GM23338 (cell line): ENCODE data around the gene VPS36.

Experiments used
- CREB1 ChIP-seq: fragments of 250-450 bp; sonication (Bioruptor Pico); IDR thresholded peaks from 2 replicates; pipeline ENCODE4 v1.5.0; 2020; ENCODE audit warnings: low read depth, mild to moderate bottlenecking, moderate library complexity
- EZH2 ChIP-seq: fragments of 200-600 bp; sonication (generic); IDR thresholded peaks from one replicate; pipeline ENCODE4 v1.8.0; 2017; ENCODE audit warnings: antibody characterized with exemption, mild to moderate bottlenecking, low read depth; ENCODE audit not compliant: unreplicated experiment
- EZH2phosphoT487 ChIP-seq: fragments of 200-600 bp; sonication (generic); IDR thresholded peaks from one replicate; pipeline ENCODE4 v1.8.1; 2018; ENCODE audit warnings: antibody characterized with exemption; ENCODE audit not compliant: unreplicated experiment
- JUNB ChIP-seq: IDR thresholded peaks from one replicate; pipeline ENCODE4 v1.6.1; 2016; ENCODE audit warnings: antibody characterized with exemption; ENCODE audit not compliant: unreplicated experiment
- NANOG ChIP-seq: IDR thresholded peaks from 2 replicates; pipeline ENCODE4 v1.6.1; 2016; ENCODE audit warnings: antibody characterized with exemption, borderline replicate concordance
- POLR2AphosphoS5 ChIP-seq: IDR thresholded peaks from 2 replicates; pipeline ENCODE4 v1.6.1; 2016; ENCODE audit warnings: antibody characterized with exemption, low read depth
- ZNF114 ChIP-seq: fragments of 250-450 bp; sonication (Bioruptor Pico); IDR thresholded peaks from 2 replicates; pipeline ENCODE4 v1.5.0; 2020; ENCODE audit warnings: mild to moderate bottlenecking, moderate library complexity
- ZNF331 ChIP-seq: fragments of 250-450 bp; sonication (Bioruptor Pico); IDR thresholded peaks from 2 replicates; pipeline ENCODE4 v1.5.0; 2020; ENCODE audit warnings: low read depth, mild to moderate bottlenecking, moderate library complexity
- TF ChIP-seq, protein P1 (sequence below), 2 experiments: fragments of 200-600 bp in 1 of 2; sonication (generic) in 1 of 2; conservative IDR thresholded peaks; 2 replicates each; pipeline versions ENCODE4 v1.5.1 to v1.6.1; 2016 to 2017; ENCODE audit warnings: antibody characterized with exemption in 2 of 2, low read depth in 2 of 2, mild to moderate bottlenecking in 2 of 2, moderate library complexity in 1 of 2
- TF ChIP-seq, protein P2 (sequence below): IDR thresholded peaks from one replicate; pipeline ENCODE4 v1.6.1; 2018; ENCODE audit warnings: antibody characterized with exemption; ENCODE audit not compliant: unreplicated experiment

DNA sequence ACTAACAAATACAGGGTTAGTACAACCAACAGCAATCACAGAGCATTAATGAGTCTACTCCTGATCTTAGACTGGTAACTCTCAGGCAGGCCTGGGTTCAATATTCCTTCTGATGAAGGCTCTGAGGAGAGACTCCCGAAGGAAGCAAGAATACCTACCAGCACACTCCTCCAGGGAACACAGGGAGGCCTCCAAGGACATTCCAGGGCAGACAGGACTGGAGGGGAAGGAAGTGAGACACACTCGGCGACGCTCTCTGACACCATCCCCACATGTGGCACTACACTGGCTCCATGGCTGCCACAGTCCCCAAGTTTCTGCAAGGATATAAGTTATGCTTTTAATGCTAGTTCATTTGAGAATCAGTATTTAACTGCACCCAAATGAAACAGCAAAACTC is 64.6 kb downstream of the VPS36 start:
- TF ChIP-seq EZH2, result no peak
- no peak for TF ChIP-seq CREB1 (CRISPR knock-in tag)
- TF ChIP-seq, protein P1, sequence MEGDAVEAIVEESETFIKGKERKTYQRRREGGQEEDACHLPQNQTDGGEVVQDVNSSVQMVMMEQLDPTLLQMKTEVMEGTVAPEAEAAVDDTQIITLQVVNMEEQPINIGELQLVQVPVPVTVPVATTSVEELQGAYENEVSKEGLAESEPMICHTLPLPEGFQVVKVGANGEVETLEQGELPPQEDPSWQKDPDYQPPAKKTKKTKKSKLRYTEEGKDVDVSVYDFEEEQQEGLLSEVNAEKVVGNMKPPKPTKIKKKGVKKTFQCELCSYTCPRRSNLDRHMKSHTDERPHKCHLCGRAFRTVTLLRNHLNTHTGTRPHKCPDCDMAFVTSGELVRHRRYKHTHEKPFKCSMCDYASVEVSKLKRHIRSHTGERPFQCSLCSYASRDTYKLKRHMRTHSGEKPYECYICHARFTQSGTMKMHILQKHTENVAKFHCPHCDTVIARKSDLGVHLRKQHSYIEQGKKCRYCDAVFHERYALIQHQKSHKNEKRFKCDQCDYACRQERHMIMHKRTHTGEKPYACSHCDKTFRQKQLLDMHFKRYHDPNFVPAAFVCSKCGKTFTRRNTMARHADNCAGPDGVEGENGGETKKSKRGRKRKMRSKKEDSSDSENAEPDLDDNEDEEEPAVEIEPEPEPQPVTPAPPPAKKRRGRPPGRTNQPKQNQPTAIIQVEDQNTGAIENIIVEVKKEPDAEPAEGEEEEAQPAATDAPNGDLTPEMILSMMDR (conservative IDR thresholded peaks at IDR 0.05; ENCODE audit: low read depth in 2 of 2), result no peak
- TF ChIP-seq, protein P2, sequence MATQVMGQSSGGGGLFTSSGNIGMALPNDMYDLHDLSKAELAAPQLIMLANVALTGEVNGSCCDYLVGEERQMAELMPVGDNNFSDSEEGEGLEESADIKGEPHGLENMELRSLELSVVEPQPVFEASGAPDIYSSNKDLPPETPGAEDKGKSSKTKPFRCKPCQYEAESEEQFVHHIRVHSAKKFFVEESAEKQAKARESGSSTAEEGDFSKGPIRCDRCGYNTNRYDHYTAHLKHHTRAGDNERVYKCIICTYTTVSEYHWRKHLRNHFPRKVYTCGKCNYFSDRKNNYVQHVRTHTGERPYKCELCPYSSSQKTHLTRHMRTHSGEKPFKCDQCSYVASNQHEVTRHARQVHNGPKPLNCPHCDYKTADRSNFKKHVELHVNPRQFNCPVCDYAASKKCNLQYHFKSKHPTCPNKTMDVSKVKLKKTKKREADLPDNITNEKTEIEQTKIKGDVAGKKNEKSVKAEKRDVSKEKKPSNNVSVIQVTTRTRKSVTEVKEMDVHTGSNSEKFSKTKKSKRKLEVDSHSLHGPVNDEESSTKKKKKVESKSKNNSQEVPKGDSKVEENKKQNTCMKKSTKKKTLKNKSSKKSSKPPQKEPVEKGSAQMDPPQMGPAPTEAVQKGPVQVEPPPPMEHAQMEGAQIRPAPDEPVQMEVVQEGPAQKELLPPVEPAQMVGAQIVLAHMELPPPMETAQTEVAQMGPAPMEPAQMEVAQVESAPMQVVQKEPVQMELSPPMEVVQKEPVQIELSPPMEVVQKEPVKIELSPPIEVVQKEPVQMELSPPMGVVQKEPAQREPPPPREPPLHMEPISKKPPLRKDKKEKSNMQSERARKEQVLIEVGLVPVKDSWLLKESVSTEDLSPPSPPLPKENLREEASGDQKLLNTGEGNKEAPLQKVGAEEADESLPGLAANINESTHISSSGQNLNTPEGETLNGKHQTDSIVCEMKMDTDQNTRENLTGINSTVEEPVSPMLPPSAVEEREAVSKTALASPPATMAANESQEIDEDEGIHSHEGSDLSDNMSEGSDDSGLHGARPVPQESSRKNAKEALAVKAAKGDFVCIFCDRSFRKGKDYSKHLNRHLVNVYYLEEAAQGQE, result no peak
- no peak for TF ChIP-seq EZH2phosphoT487
- no peak for TF ChIP-seq POLR2AphosphoS5
- TF ChIP-seq NANOG, result no peak
- TF ChIP-seq JUNB, result no peak
- no peak for TF ChIP-seq ZNF331 (CRISPR knock-in tag)
- TF ChIP-seq ZNF114 (CRISPR knock-in tag), result no peak
